ENCODE data around the gene TSKU. TPM values are rescaled to one million over a fixed set of nuclear protein-coding genes. Genes with fewer than 3 reads are reported as not detected.

TSKU gene
- total RNA-seq, 4 donors from 2014 or later, result 32.0 to 80.7 (median 63.4) TPM

GRCh38 chr11:76744186-76745043 lies 38.7 kb upstream of the TSKU start:
- no peak overlapping the region for H3K4me3 ChIP-seq
- WGBS, 2 donors (ENCODE audit: low coverage in 1 of 2), result 75 to 87% methylated on average over 4 to 14 of the region's 14 CpGs
- no peaks in the 10 kb centered on the region for H3K27me3 ChIP-seq
- peak overlapping the region in 3 of 4 donors; percentile 40 to 73 (median 61) for H3K27ac ChIP-seq
- DNase-seq, result peak; percentile 33
- in situ Hi-C loops (cut with MboI; ENCODE audit: low pct_ligation_motif_present in 1 of 4, low pct_unique_long_range_greater_than_20kb in 1 of 4, low sequenced_read_pairs in 3 of 4) (loop anchor here in 1 of 4 donors (25.0 kb wide), 1 partner anchor 293 kb away; the partner anchor contains the start of gene B3GNT6), intact Hi-C loops (cut with DNase I; ENCODE audit: low total_unique reads) (no loop called here)
- TF ChIP-seq POLR2AphosphoS5 (IDR thresholded peaks at IDR 0.05) (no peak), POLR2A (IDR thresholded peaks at IDR 0.05) (no peak), EP300 (IDR thresholded peaks at IDR 0.05; ENCODE audit: low read depth) (no peak)
- TF ChIP-seq, protein P1, sequence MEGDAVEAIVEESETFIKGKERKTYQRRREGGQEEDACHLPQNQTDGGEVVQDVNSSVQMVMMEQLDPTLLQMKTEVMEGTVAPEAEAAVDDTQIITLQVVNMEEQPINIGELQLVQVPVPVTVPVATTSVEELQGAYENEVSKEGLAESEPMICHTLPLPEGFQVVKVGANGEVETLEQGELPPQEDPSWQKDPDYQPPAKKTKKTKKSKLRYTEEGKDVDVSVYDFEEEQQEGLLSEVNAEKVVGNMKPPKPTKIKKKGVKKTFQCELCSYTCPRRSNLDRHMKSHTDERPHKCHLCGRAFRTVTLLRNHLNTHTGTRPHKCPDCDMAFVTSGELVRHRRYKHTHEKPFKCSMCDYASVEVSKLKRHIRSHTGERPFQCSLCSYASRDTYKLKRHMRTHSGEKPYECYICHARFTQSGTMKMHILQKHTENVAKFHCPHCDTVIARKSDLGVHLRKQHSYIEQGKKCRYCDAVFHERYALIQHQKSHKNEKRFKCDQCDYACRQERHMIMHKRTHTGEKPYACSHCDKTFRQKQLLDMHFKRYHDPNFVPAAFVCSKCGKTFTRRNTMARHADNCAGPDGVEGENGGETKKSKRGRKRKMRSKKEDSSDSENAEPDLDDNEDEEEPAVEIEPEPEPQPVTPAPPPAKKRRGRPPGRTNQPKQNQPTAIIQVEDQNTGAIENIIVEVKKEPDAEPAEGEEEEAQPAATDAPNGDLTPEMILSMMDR (IDR thresholded peaks at IDR 0.05), result no peak
- peaks cover 4 to 21% (median 13%) of the 10 kb centered on the region in 4 donors for H3K4me1 ChIP-seq
- H3K36me3 ChIP-seq, result no peaks in the 10 kb centered on the region
- no peaks in the 10 kb centered on the region for H3K9me3 ChIP-seq

GRCh38 chr11:76745044-76745376 lies 38.1 kb upstream of the TSKU start:
- TF ChIP-seq, protein P1 (IDR thresholded peaks at IDR 0.05), result no peak
- TF ChIP-seq POLR2AphosphoS5 (IDR thresholded peaks at IDR 0.05) (no peak), POLR2A (IDR thresholded peaks at IDR 0.05) (no peak), EP300 (IDR thresholded peaks at IDR 0.05; ENCODE audit: low read depth) (no peak)
- Histone ChIP-seq H3K4me1 (peaks cover 4 to 21% (median 13%) of the 10 kb centered on the region in 4 donors), H3K27ac (peak overlapping the region in 3 of 4 donors; percentile 40 to 73 (median 61)), H3K4me3 (no peak overlapping the region), H3K36me3 (no peaks in the 10 kb centered on the region), H3K9me3 (no peaks in the 10 kb centered on the region), H3K27me3 (no peaks in the 10 kb centered on the region)
- no peak for DNase-seq
- intact Hi-C loops (cut with DNase I; ENCODE audit: low total_unique reads), result no loop called here
- WGBS, 2 donors (ENCODE audit: low coverage in 1 of 2), result 45 to 71% methylated on average over 1 to 4 of the region's 4 CpGs
- in situ Hi-C loops (cut with MboI; ENCODE audit: low pct_ligation_motif_present in 1 of 4, low pct_unique_long_range_greater_than_20kb in 1 of 4, low sequenced_read_pairs in 3 of 4), result loop anchor here in 1 of 4 donors (25.0 kb wide), 1 partner anchor 292 kb away; the partner anchor contains the start of gene B3GNT6

- DNase-seq, result peak; percentile 75
- Histone ChIP-seq H3K36me3 (no peaks in the 10 kb centered on the region), H3K4me3 (no peak overlapping the region), H3K27ac (peak overlapping the region; percentile 40 to 73 (median 62)), H3K4me1 (peaks cover 4 to 21% (median 13%) of the 10 kb centered on the region in 4 donors), H3K9me3 (no peaks in the 10 kb centered on the region), H3K27me3 (no peaks in the 10 kb centered on the region)
- intact Hi-C loops (cut with DNase I; ENCODE audit: low total_unique reads) (no loop called here), in situ Hi-C loops (cut with MboI; ENCODE audit: low pct_ligation_motif_present in 1 of 4, low pct_unique_long_range_greater_than_20kb in 1 of 4, low sequenced_read_pairs in 3 of 4) (loop anchor here in 1 of 4 donors (25.0 kb wide), 1 partner anchor 292 kb away; the partner anchor contains the start of gene B3GNT6)
- TF ChIP-seq, protein P1 (IDR thresholded peaks at IDR 0.05), result no peak
- TF ChIP-seq POLR2AphosphoS5 (IDR thresholded peaks at IDR 0.05), result peak in 1 of 3 donors; percentile 20
- WGBS, 2 donors (ENCODE audit: low coverage in 1 of 2), result 54 to 59% methylated on average over 5 to 8 of the region's 8 CpGs
Measured at GRCh38 chr11:76745561-76746207, 37.5 kb upstream of the TSKU start.

Measured in transverse colon (tissue), 4 donors.